Pancreas (tissue), 10 donors: ENCODE data around the gene SCN9A. TPM values are rescaled to one million over a fixed set of nuclear protein-coding genes. Genes with fewer than 3 reads are reported as not detected.

Source experiments
- ATAC-seq, 4 donors: fragments of 200-7000 bp; cut with Tn5 transposase; one replicate each; pipeline versions ENCODE4 v1.8.0 to v1.9.1; 2020; ENCODE audit warnings: mild to moderate bottlenecking in 4 of 4, moderate library complexity in 4 of 4
- DNase-seq, 6 donors: peaks; one replicate each; pipeline ENCODE4 v3.0.0-alpha.2; 2020
- FAIRE-seq: peaks from 2 replicates; lab custom pipeline; 2012; peaks lifted over from hg19 to GRCh38; lab: Jason Lieb, UNC
- H3K27ac ChIP-seq, 4 donors: fragments of 200-600 bp; sonication (generic); 1 replicate in 3 of 4; 2 replicates in 1 of 4; pipeline versions ENCODE4 v1.5.0 to v1.8.0; 2020
- H3K27me3 ChIP-seq, 4 donors: fragments of 200-600 bp; one replicate each; pipeline ENCODE4 v1.8.0; 2021
- H3K36me3 ChIP-seq, 3 donors: fragments of 200-600 bp; sonication (generic) in 1 of 3; one replicate each; pipeline versions ENCODE4 v1.5.0 to v1.8.0; 2020 to 2021
- H3K4me1 ChIP-seq, 3 donors: fragments of 200-600 bp; one replicate each; pipeline ENCODE4 v1.8.0; 2021
- H3K4me3 ChIP-seq, 4 donors: fragments of 200-600 bp; sonication (generic) in 2 of 4; one replicate each; pipeline versions ENCODE4 v1.5.0 to v1.8.0; 2020 to 2021
- H3K9me3 ChIP-seq, 4 donors: fragments of 200-600 bp; one replicate each; pipeline ENCODE4 v1.8.0; 2021
- CTCF ChIP-seq, 4 donors: fragments of 200-600 bp; sonication (generic) in 3 of 4; IDR thresholded peaks; one replicate each; pipeline versions ENCODE4 v1.5.0 to v1.8.0; 2021; ENCODE audit warnings: antibody characterized with exemption in 4 of 4
- WGBS, 2 donors: extraction: QIAGEN DNeasy Blood & Tissue Kit; methylation state at CpG; one replicate each; pipeline ENCODE4 v1.1.7; 2013; 5-methylcytosine and 5-hydroxymethylcytosine counted together
- intact Hi-C, 3 donors: fragments of 100-400 bp; cut with DNase I; formaldehyde crosslinking; loops; one replicate each; pipeline versions ENCODE4 v1.11.1 to v1.14.2; 2022
- polyA plus RNA-seq, 2 donors: library from polyadenylated mRNA; stranded (reverse); fragments of 200-250 nt; gene quantifications; one replicate each; pipeline ENCODE4 v1.2.3, GENCODE V29; 2013
- total RNA-seq, 6 donors: library from RNA; stranded (reverse); fragmentation: NEBNext Ultra II Directional in 4 of 6; extraction: Animal tissue kit (Norgen Biotek cat#: 25700) in 4 of 6; gene quantifications; one replicate each; pipeline versions ENCODE4 v1.2.1 to v1.2.4, GENCODE V29; 2021 to 2023
- donor health status: healthy with polysubstance abuse.
- donor health status: DM: no; HTN: no; CAD: no; lungs with moderate emphysema.
- donor health status: DM: no; HTN: no; CAD: no.
- donor health status: control.
- donor health status: control.
- donor health status: Bipolar disorder and iron deficiency.
- donor health status: DM: yes; HTN: yes; CAD: no.
- donor health status: DM: no; HTN: no; CAD: no.
- donor health status: DM: no; HTN: no; CAD: no.
- donor health status: DM: yes; HTN: yes; CAD: no.

The SCN9A gene
- total and polyA plus RNA-seq, 8 donors, result 1.6 to 20.5 (median 3.1) TPM

- H3K9me3 ChIP-seq, result no peaks in the 10 kb centered on the region
- intact Hi-C loops, result no loop called here
- H3K27ac ChIP-seq, result no peak overlapping the region
- ATAC-seq, result no peak
- 85 to 92% methylated on average over 3 of the region's 3 CpGs for WGBS, 2 donors
- no peaks in the 10 kb centered on the region for H3K36me3 ChIP-seq
- DNase-seq, result no peak
- FAIRE-seq, result no peak
- TF ChIP-seq CTCF (IDR thresholded peaks at IDR 0.05), result no peak
- H3K27me3 ChIP-seq, result no peaks in the 10 kb centered on the region
- no peaks in the 10 kb centered on the region for H3K4me1 ChIP-seq
- H3K4me3 ChIP-seq, result no peak overlapping the region
These were observed 136.2 kb downstream of the SCN9A start for GRCh38 chr2:166239548-166239947.

- no peak for DNase-seq
- intact Hi-C loops, result no loop called here
- Histone ChIP-seq H3K27ac (no peak overlapping the region), H3K36me3 (no peaks in the 10 kb centered on the region), H3K4me1 (no peaks in the 10 kb centered on the region), H3K9me3 (no peaks in the 10 kb centered on the region), H3K27me3 (no peaks in the 10 kb centered on the region), H3K4me3 (no peak overlapping the region)
- TF ChIP-seq CTCF (IDR thresholded peaks at IDR 0.05), result no peak
- FAIRE-seq, result no peak
- no peak for ATAC-seq
These were observed 137.6 kb downstream of the SCN9A start for GRCh38 chr2:166238176-166238575.

GRCh38 chr2:166234112-166234846 is 141.5 kb downstream of the SCN9A start:
- TF ChIP-seq CTCF (IDR thresholded peaks at IDR 0.05), result no peak
- DNase-seq (no peak), FAIRE-seq (no peak), ATAC-seq (no peak)
- intact Hi-C loops, result no loop called here
- no peak overlapping the region for H3K4me3 ChIP-seq
- H3K9me3 ChIP-seq, result no peaks in the 10 kb centered on the region
- no peak overlapping the region for H3K27ac ChIP-seq
- H3K36me3 ChIP-seq, result no peaks in the 10 kb centered on the region
- peaks cover 10 to 20% (median 18%) of the 10 kb centered on the region in 3 donors for H3K4me1 ChIP-seq
- H3K27me3 ChIP-seq, result no peaks in the 10 kb centered on the region
- WGBS, 2 donors, result 68 to 78% methylated on average over 7 of the region's 7 CpGs

- no peak overlapping the region for H3K27ac ChIP-seq
- WGBS, 2 donors, result 90 to 96% methylated on average over 2 of the region's 2 CpGs
- H3K4me1 ChIP-seq, result peaks cover 10 to 23% (median 20%) of the 10 kb centered on the region in 3 donors
- no peak for FAIRE-seq
- TF ChIP-seq CTCF (IDR thresholded peaks at IDR 0.05), result no peak
- no peak for DNase-seq
- ATAC-seq, result no peak
- no peaks in the 10 kb centered on the region for H3K27me3 ChIP-seq
- H3K4me3 ChIP-seq, result no peak overlapping the region
- no peaks in the 10 kb centered on the region for H3K9me3 ChIP-seq
- intact Hi-C loops, result no loop called here
- no peaks in the 10 kb centered on the region for H3K36me3 ChIP-seq
These were observed 142.5 kb downstream of the SCN9A start for GRCh38 chr2:166233244-166233643.

- peaks cover 10 to 23% (median 20%) of the 10 kb centered on the region in 3 donors for H3K4me1 ChIP-seq
- peak overlapping the region in 2 of 4 donors; percentile 18 to 53 for H3K27ac ChIP-seq
- intact Hi-C loops, result no loop called here
- WGBS, 2 donors, result 47 to 73% methylated on average over 2 of the region's 2 CpGs
- ATAC-seq (no peak), DNase-seq (no peak), FAIRE-seq (no peak)
- H3K36me3 ChIP-seq, result no peaks in the 10 kb centered on the region
- no peaks in the 10 kb centered on the region for H3K27me3 ChIP-seq
- no peak for TF ChIP-seq CTCF (IDR thresholded peaks at IDR 0.05)
- no peaks in the 10 kb centered on the region for H3K9me3 ChIP-seq
- H3K4me3 ChIP-seq, result no peak overlapping the region
These were observed 145.0 kb downstream of the SCN9A start for GRCh38 chr2:166230724-166231070.
